Activated T-cell treated with anti-CD3 and anti-CD28 coated beads for 1 hour (primary cell): ENCODE data around the gene EHBP1.

ENCODE experiments used
- DNase-seq: peaks from one replicate; pipeline ENCODE4 v3.0.0-alpha.2; 2020; ENCODE audit warnings: low read depth

Gene EHBP1

GRCh38 chr2:63051795-63052333, 346.4 kb downstream of the EHBP1 start:
- no peak for DNase-seq

DNA sequence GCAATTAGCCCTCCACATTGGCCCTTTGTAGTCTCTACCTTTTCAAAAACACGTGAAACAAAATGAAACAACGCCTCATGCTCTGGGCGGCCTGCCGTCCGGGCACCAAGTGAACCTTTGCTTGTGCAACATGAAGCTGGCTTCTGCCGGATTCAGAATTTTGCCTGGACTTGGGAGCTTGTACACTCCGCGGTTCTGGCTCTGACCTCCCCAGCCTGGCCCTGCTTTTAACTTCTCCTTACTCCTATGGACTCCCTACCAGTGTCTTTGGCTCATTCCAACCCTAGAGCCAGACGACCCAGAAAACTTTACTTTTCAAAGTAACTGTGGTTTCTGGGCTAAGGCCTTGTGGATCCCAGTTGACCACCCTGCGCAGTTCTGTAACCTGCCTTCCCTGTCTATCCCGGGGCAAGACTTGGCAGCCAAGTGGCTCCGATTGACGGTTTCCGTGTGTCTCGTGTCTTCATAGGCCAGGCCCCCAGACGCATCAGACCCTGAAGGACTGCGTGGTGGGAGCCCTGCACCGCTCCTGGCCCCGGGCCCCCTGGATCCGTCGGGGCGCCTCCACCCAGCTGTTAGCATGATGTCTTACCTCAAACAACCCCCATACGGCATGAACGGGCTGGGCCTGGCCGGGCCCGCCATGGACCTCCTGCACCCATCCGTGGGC, 347.0 kb downstream of the EHBP1 start:
- DNase-seq = no peak

DNA sequence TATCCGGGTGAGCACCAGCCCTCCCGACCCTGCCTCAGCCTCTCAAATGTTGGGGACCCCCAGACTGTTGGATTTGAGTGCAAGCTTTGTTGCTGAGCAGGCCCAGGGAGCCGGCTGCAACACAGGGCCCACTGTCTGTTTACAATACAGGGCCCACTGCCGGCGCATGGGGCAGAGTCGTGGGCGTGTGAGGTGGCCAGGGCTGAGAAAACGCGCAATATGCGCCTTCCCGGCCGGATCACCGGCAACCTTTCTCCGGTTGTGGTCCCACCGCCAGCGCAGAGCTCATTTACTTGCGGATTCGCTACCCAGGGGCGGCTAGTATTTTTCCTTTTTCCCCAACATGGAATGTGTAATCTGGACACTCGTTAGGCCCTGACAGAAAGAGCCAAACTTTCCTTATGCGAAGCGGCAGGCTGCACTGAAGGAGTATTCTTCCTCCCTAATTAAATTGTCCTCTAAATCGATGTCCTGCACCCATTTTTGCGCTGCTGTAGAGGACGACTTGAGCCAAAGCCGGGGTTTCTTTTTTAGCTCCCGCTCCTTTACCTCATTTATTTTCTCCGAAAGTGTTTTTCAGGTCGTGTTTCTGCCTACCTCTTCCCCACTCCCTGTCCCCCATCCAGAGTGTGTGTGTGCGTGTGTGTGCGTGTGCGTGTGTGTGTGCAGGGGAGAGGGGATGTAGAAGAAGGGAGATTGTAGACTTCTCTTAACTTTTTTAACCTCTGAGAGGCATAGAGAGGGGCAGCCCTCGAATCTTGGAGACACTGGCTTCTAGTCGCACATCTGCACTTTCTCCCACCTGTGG, 347.8 kb downstream of the EHBP1 start:
- no peak for DNase-seq

DNA sequence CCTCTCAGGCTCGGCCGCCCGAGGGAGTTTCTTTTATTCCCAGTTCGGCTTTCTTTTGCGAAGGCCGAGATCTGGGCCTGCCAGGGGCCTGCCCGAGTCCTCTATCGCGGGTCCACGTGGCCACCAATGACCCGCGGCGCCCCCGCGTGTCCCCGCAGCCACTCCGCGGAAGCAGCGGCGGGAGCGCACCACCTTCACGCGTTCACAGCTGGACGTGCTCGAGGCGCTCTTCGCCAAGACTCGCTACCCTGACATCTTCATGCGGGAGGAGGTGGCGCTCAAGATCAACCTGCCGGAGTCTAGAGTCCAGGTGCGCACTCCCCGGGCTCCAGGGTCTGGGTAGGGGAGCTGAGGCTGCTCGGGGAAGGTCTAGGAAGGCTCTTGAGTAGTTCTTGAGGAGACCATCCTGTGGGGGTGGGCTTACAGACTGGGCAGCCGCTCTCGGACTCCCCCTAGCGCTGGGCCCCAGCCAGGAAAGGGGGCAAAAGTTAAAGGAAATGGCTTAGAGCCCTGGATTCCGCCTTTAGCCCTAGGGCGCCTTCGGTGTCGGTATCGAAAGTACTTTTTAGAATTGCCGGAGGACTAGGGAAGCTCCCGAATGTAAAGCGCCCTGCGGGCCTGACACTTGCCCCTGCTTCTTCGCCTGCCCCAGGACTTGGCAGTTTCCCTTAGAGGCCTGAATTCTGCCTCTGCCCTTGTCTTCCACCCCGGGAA, 348.5 kb downstream of the EHBP1 start:
- DNase-seq = no peak

GRCh38 chr2:63054841-63055225, 349.3 kb downstream of the EHBP1 start:
- no peak for DNase-seq

DNA sequence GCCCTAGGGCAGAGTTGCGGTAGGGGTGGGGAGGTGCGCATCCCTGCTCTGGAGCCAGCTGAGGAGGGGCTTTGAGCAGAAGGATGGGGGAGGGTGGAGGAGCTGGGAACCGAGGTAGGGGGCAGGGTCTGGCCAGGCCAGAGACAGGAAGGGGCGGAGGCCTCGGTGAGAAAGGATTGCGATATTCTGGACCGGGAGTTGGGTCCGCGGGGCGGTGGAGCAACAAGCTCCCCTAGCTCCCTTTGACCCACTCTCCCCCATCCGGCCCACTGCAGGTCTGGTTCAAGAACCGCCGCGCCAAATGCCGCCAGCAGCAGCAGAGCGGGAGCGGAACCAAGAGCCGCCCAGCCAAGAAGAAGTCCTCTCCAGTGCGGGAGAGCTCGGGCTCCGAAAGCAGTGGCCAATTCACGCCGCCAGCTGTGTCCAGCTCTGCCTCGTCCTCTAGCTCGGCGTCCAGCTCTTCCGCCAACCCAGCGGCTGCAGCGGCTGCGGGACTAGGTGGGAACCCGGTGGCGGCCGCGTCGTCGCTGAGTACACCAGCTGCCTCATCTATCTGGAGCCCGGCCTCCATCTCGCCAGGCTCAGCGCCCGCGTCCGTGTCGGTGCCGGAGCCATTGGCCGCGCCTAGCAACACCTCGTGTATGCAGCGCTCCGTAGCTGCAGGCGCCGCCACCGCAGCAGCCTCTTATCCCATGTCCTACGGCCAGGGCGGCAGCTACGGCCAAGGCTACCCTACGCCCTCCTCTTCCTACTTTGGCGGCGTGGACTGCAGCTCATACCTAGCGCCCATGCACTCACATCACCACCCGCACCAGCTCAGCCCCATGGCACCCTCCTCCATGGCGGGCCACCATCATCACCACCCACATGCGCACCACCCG, 350.0 kb downstream of the EHBP1 start:
- no peak for DNase-seq

DNA sequence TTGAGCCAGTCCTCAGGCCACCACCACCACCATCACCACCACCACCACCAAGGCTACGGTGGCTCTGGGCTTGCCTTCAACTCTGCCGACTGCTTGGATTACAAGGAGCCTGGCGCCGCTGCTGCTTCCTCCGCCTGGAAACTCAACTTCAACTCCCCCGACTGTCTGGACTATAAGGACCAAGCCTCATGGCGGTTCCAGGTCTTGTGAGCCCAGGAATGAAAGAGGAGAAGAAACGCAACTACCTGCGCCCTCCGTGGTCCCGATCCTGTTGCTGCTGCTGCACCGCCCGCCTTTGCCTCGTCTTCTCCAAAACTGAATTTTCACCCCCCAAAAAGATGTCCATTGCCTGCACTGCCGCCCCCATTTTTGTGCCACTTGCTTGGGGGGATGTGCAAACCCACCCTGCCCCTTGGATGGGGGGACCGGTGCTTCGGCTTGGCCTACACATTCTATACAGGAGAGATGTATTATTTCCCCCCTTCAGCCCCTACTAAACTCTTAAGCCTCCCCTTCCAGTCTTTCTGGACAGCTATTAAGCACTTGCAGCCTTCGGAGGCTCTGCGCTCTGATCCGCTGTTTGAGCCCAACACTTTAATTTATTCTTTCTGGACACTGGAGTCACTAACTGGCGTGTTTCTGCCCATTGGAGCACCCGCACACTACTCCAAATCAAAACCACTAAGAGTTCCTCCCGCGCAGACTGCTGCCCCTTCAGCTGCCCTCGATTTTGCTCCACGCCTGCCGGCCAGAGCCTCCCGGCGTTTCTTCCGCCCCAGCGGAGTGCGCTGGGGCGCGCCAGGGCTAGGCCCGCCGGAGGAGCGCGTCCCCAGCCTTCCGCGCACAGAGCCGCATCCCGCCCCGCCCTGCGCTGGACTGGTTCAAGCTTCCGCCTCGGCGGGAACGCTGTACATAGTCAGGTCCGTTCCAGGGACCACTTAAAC, 350.9 kb downstream of the EHBP1 start:
- DNase-seq = no peak

- no peak for DNase-seq
Measured at GRCh38 chr2:63057249-63058143, 352.0 kb downstream of the EHBP1 start.

- DNase-seq = no peak
Measured at GRCh38 chr2:63058144-63058920, 352.8 kb downstream of the EHBP1 start.

- no peak for DNase-seq
Measured at GRCh38 chr2:63058921-63059792, 353.6 kb downstream of the EHBP1 start.

GRCh38 chr2:63059793-63060471, 354.4 kb downstream of the EHBP1 start:
- no peak for DNase-seq

- DNase-seq = no peak
Measured at GRCh38 chr2:63060472-63060991, 355.0 kb downstream of the EHBP1 start.

DNA sequence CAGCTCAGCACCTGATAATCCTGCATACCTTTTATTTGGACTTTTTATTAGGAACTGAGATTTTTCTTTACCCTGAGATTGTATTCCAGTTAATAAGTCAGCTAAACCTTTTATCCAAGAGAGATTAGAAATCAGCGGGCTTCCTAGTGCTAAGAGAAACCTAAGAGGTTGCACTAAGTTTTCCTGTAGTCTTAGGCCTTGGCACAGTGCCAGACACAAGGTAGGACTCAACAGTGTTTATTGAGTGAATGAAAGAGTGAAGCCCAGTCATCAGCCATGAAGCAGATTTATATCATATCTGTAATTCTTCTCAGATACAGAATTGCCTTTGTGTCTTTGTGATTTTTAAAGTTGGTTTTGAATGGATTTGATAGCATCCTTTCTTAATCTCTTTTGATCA, 358.7 kb downstream of the EHBP1 start:
- DNase-seq = no peak

- DNase-seq = no peak
Measured at GRCh38 chr2:63064661-63065060, 359.1 kb downstream of the EHBP1 start.

GRCh38 chr2:63066265-63066664, 360.8 kb downstream of the EHBP1 start:
- DNase-seq = no peak

- no peak for DNase-seq
Measured at GRCh38 chr2:63066838-63067237, 361.3 kb downstream of the EHBP1 start.

GRCh38 chr2:63071664-63072063, 366.2 kb downstream of the EHBP1 start:
- no peak for DNase-seq
